HCT116 (cell line): ENCODE results near the gene POMT1. TPM values are rescaled to one million over a fixed set of nuclear protein-coding genes. Genes with fewer than 3 reads are reported as not detected.
A peak's percentile ranks its signal among the peaks of the same experiment; 100 is the strongest.

Experiments used
- ATAC-seq: fragments of 200-7000 bp; cut with Tn5 transposase; 2 replicates; pipeline ENCODE4 v1.9.1; 2020; ENCODE audit warnings: mild to moderate bottlenecking, moderate library complexity
- BruUV-seq: library from RNA; stranded (reverse); fragments of 400-500 nt; replicated peaks from 2 replicates; lab custom pipeline; 2021; lab: Mats Ljungman, UMichigan
- CTCF ChIA-PET: fragments of 300-600 bp; sonication (Branson Sonifier 250); formaldehyde crosslinking; loops from one replicate; lab custom pipeline; 2021; ENCODE audit warnings: antibody characterized with exemption; lab: Charles Lee
- POLR2A ChIA-PET: fragments of 300-600, 350-600 bp; sonication (Branson Sonifier 250); formaldehyde crosslinking; loops from one replicate; lab custom pipeline; 2021; ENCODE audit warnings: antibody characterized with exemption; lab: Charles Lee
- RAD21 ChIA-PET, 2 experiments: fragments of 300-600 bp; sonication (Branson Sonifier 250); formaldehyde crosslinking; loops; one replicate each; lab custom pipeline; 2023; ENCODE audit warnings: low total read pairs in 2 of 2; ENCODE audit not compliant: uncharacterized antibody in 2 of 2, unreplicated experiment in 2 of 2, low non-redundant PET in 1 of 2; lab: Charles Lee
- DNase-seq: peaks from one replicate; pipeline ENCODE4 v3.0.0-alpha.2; 2010; ENCODE audit warnings: low read depth, low spot score
- H2AFZ ChIP-seq: fragments of 200-600 bp; shearing (Covaris generic), sonication (generic); 2 replicates; pipeline ENCODE4 v1.6.1; 2017; ENCODE audit warnings: low read depth, mixed run types, mixed read lengths, antibody characterized with exemption, low read length; ENCODE audit not compliant: poor library complexity, severe bottlenecking
- H3K27ac ChIP-seq: 2 replicates; pipeline ENCODE4 v1.5.1; 2012; ENCODE audit warnings: low read depth, low read length
- H3K27me3 ChIP-seq: fragments of 200-600 bp; sonication (generic); 2 replicates; pipeline ENCODE4 v1.6.1; 2016; ENCODE audit warnings: mixed run types, low read length, mixed read lengths; ENCODE audit not compliant: insufficient read depth
- H3K36me3 ChIP-seq, 2 experiments: fragments of 200-500 bp in 1 of 2; fragments of 200-600 bp in 1 of 2; sonication (Bioruptor generic) in 1 of 2; sonication (generic) in 1 of 2; 2 replicates each; pipeline versions ENCODE4 v1.5.1 to v1.6.1; 2014 to 2016; ENCODE audit warnings: low read length in 2 of 2, inconsistent platforms in 1 of 2, mixed read lengths in 1 of 2, mixed run types in 1 of 2; ENCODE audit not compliant: insufficient read depth in 2 of 2, control insufficient read depth in 1 of 2
- H3K4me1 ChIP-seq, 2 experiments: fragments of 200-600 bp in 1 of 2; sonication (generic) in 1 of 2; 2 replicates each; pipeline versions ENCODE4 v1.5.1 to v1.6.1; 2012 to 2017; ENCODE audit warnings: low read length in 2 of 2, inconsistent platforms in 1 of 2, mild to moderate bottlenecking in 1 of 2, mixed read lengths in 1 of 2, mixed run types in 1 of 2, moderate library complexity in 1 of 2; ENCODE audit not compliant: insufficient read depth in 2 of 2, control insufficient read depth in 1 of 2
- H3K4me2 ChIP-seq: fragments of 200-600 bp; sonication (generic); 2 replicates; pipeline ENCODE4 v1.6.1; 2017; ENCODE audit warnings: mixed run types, low read length, mixed read lengths
- H3K4me3 ChIP-seq, 2 experiments: fragments of 200-600 bp in 1 of 2; sonication (generic) in 1 of 2; replicated peaks in 1 of 2; 2 replicates each; pipeline ENCODE4 v1.5.1; 2011 to 2016; ENCODE audit warnings: low read length in 2 of 2, control low read depth in 1 of 2, low read depth in 1 of 2, mild to moderate bottlenecking in 1 of 2, mixed read lengths in 1 of 2, mixed run types in 1 of 2
- H3K79me2 ChIP-seq: fragments of 200-600 bp; sonication (generic); 2 replicates; pipeline ENCODE4 v1.6.1; 2017; ENCODE audit warnings: mild to moderate bottlenecking, mixed run types, low read length, moderate library complexity, mixed read lengths; ENCODE audit not compliant: insufficient read depth
- H3K9ac ChIP-seq: fragments of 200-600 bp; sonication (generic); 2 replicates; pipeline ENCODE4 v1.6.1; 2016; ENCODE audit warnings: low read length, mixed read lengths
- H3K9me2 ChIP-seq: fragments of 200-600 bp; sonication (generic), shearing (Covaris generic); 2 replicates; pipeline ENCODE4 v1.6.1; 2017; ENCODE audit warnings: mixed run types, mild to moderate bottlenecking, moderate library complexity; ENCODE audit not compliant: insufficient read depth
- H3K9me3 ChIP-seq, 2 experiments: fragments of 200-500 bp in 1 of 2; fragments of 200-600 bp in 1 of 2; sonication (Bioruptor generic) in 1 of 2; sonication (generic) in 1 of 2; 2 replicates each; pipeline ENCODE4 v1.6.1; 2014 to 2017; ENCODE audit warnings: low read length in 2 of 2, mixed read lengths in 2 of 2, inconsistent platforms in 1 of 2, low read depth in 1 of 2, mild to moderate bottlenecking in 1 of 2, mixed run types in 1 of 2, moderate library complexity in 1 of 2; ENCODE audit not compliant: control insufficient read depth in 1 of 2, insufficient read depth in 1 of 2
- H4K20me1 ChIP-seq: fragments of 200-600 bp; sonication (generic), shearing (Covaris generic); 2 replicates; pipeline ENCODE4 v1.6.1; 2017; ENCODE audit warnings: mixed run types, mild to moderate bottlenecking, moderate library complexity; ENCODE audit not compliant: insufficient read depth
- RAD21 ChIP-seq: IDR thresholded peaks from 2 replicates; pipeline ENCODE4 v1.6.1; 2012; ENCODE audit warnings: low read depth, mild to moderate bottlenecking
- intact Hi-C: fragments of 100-400 bp; cut with micrococcal nuclease; formaldehyde crosslinking; loops from 2 replicates; pipeline ENCODE4 v1.10.0; 2022
- total RNA-seq: library from RNA; stranded (reverse); gene quantifications from one replicate; pipeline ENCODE4 v1.2.1, GENCODE V29; 2021; ENCODE audit not compliant: unreplicated experiment
- TF ChIP-seq, protein P1 (sequence below), 3 experiments: fragments of 200-600 bp in 1 of 3; sonication (generic) in 1 of 3; IDR thresholded peaks in 2 of 3; conservative IDR thresholded peaks in 1 of 3; 2 replicates each; pipeline ENCODE4 v1.5.1; 2012 to 2017; ENCODE audit warnings: low read depth in 2 of 3, low read length in 2 of 3, antibody characterized with exemption in 1 of 3, borderline replicate concordance in 1 of 3, control low read depth in 1 of 3, mild to moderate bottlenecking in 1 of 3, mixed read lengths in 1 of 3, mixed run types in 1 of 3, moderate library complexity in 1 of 3; ENCODE audit not compliant: insufficient read depth in 1 of 3
- TF ChIP-seq, protein P2 (sequence below): IDR thresholded peaks from 2 replicates; pipeline ENCODE4 v1.6.1; 2012; ENCODE audit warnings: low read depth

Gene POMT1
- total RNA-seq, 1 experiment from 2014 or later: 21.4 TPM

DNA sequence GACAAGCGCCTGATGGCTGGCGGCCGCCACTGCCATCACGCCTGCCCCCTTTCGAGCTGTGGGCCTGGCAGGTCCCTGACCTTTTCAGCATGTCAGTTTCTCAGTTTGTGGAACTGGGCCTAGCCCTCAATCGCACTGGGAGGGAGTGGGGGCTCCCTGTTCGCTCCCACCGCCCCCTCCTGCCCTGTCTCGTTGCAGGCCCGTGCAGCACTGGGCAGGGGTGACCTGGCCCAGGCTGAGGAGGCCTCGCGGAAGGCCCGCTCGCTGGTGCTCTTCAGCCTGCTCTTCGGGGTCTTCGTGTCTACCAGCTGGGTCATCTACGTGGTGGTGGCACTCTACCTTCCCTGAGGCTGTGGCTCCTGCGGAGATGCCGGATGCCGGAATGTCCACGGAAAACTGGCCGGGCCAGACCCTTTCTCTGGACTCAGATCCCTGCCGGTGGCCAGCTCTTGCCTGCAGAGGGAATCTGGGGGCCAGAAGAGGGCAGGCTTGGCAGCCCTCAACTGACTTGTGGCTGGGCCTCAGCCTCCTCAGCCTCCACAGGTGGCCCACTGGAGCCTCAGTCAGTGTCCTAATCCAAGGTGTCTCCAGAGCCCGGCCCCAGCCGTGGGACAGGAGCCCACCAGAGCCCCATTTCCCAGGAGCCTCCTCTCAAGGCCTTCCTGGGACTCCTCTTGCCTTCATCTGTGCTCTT is 55.3 kb downstream of the POMT1 start:
- no peak overlapping the region for H3K9ac ChIP-seq
- ATAC-seq: no peak
- H3K36me3 ChIP-seq: no peaks in the 10 kb centered on the region
- H3K9me3 ChIP-seq: 0 out of 4 replicates have a peak, but pooled peaks cover 0 to 4% of the 10 kb centered on the region in 2 experiments
- no TSS peak for BruUV-seq
- TF ChIP-seq, protein P1, sequence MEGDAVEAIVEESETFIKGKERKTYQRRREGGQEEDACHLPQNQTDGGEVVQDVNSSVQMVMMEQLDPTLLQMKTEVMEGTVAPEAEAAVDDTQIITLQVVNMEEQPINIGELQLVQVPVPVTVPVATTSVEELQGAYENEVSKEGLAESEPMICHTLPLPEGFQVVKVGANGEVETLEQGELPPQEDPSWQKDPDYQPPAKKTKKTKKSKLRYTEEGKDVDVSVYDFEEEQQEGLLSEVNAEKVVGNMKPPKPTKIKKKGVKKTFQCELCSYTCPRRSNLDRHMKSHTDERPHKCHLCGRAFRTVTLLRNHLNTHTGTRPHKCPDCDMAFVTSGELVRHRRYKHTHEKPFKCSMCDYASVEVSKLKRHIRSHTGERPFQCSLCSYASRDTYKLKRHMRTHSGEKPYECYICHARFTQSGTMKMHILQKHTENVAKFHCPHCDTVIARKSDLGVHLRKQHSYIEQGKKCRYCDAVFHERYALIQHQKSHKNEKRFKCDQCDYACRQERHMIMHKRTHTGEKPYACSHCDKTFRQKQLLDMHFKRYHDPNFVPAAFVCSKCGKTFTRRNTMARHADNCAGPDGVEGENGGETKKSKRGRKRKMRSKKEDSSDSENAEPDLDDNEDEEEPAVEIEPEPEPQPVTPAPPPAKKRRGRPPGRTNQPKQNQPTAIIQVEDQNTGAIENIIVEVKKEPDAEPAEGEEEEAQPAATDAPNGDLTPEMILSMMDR (IDR thresholded peaks at IDR 0.05 in 2 of 3, conservative IDR thresholded peaks at IDR 0.05 in 1 of 3; ENCODE audit: borderline replicate concordance in 1 of 3, insufficient read depth in 1 of 3, low read depth in 2 of 3, low read length in 2 of 3): peak in 1 of 3 experiments; percentile 31; a peak in 1 of 6 replicates
- TF ChIP-seq RAD21: peak; percentile 22; the same call in 1 of the 2 replicates
- TF ChIP-seq, protein P2, sequence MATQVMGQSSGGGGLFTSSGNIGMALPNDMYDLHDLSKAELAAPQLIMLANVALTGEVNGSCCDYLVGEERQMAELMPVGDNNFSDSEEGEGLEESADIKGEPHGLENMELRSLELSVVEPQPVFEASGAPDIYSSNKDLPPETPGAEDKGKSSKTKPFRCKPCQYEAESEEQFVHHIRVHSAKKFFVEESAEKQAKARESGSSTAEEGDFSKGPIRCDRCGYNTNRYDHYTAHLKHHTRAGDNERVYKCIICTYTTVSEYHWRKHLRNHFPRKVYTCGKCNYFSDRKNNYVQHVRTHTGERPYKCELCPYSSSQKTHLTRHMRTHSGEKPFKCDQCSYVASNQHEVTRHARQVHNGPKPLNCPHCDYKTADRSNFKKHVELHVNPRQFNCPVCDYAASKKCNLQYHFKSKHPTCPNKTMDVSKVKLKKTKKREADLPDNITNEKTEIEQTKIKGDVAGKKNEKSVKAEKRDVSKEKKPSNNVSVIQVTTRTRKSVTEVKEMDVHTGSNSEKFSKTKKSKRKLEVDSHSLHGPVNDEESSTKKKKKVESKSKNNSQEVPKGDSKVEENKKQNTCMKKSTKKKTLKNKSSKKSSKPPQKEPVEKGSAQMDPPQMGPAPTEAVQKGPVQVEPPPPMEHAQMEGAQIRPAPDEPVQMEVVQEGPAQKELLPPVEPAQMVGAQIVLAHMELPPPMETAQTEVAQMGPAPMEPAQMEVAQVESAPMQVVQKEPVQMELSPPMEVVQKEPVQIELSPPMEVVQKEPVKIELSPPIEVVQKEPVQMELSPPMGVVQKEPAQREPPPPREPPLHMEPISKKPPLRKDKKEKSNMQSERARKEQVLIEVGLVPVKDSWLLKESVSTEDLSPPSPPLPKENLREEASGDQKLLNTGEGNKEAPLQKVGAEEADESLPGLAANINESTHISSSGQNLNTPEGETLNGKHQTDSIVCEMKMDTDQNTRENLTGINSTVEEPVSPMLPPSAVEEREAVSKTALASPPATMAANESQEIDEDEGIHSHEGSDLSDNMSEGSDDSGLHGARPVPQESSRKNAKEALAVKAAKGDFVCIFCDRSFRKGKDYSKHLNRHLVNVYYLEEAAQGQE: no peak
- H4K20me1 ChIP-seq: no peaks in the 10 kb centered on the region
- no peak overlapping the region for H3K27ac ChIP-seq
- ChIA-PET CTCF (no interaction called here), POLR2A (no interaction called here), RAD21 (no interaction called here)
- H3K79me2 ChIP-seq: no peaks in the 10 kb centered on the region
- no peaks in the 10 kb centered on the region for H3K4me1 ChIP-seq
- H2AFZ ChIP-seq: no peak overlapping the region
- no peak overlapping the region for H3K4me2 ChIP-seq
- no peak overlapping the region for H3K4me3 ChIP-seq
- no peak for DNase-seq
- intact Hi-C loops: no loop called here
- H3K27me3 ChIP-seq: no peaks in the 10 kb centered on the region
- H3K9me2 ChIP-seq: no peaks in the 10 kb centered on the region
